NT2/D1 (cell line): Measurements from ENCODE around the gene AGRN.
"Not testable (repeated sequence)": the region's sequence is repeated elsewhere in the genome, so short reads cannot be mapped to it uniquely, and the experiment has no call there.

Source experiments
- DNase-seq: peaks from one replicate; pipeline ENCODE4 v3.0.0-alpha.2; 2011; ENCODE audit warnings: low read depth, low spot score
- H3K27me3 ChIP-seq: 2 replicates; pipeline ENCODE4 v1.6.0; 2011; ENCODE audit warnings: mild to moderate bottlenecking; ENCODE audit not compliant: insufficient read length, insufficient read depth
- H3K36me3 ChIP-seq: 2 replicates; pipeline ENCODE4 v1.6.1; 2011; ENCODE audit warnings: mild to moderate bottlenecking, low read length, mixed read lengths; ENCODE audit not compliant: insufficient read depth, insufficient read length
- H3K4me1 ChIP-seq: 2 replicates; pipeline ENCODE4 v1.5.1; 2011; ENCODE audit not compliant: insufficient read depth, insufficient read length
- H3K4me3 ChIP-seq: 2 replicates; pipeline ENCODE4 v1.5.1; 2011; ENCODE audit warnings: low read depth; ENCODE audit not compliant: insufficient read length
- H3K9ac ChIP-seq: 2 replicates; pipeline ENCODE4 v1.6.0; 2011; ENCODE audit warnings: low read depth; ENCODE audit not compliant: insufficient read length
- H3K9me3 ChIP-seq: 2 replicates; pipeline ENCODE4 v1.5.1; 2011; ENCODE audit warnings: mild to moderate bottlenecking, low read length; ENCODE audit not compliant: insufficient read depth
- SUZ12 ChIP-seq: IDR thresholded peaks from 2 replicates; pipeline ENCODE4 v1.6.1; 2011; ENCODE audit not compliant: insufficient read length, insufficient read depth; ENCODE audit errors: extremely low read depth
- YY1 ChIP-seq: IDR thresholded peaks from 2 replicates; pipeline ENCODE4 v1.6.1; 2011; ENCODE audit not compliant: insufficient read length, insufficient read depth
- ZNF274 ChIP-seq: IDR thresholded peaks from 2 replicates; pipeline ENCODE4 v1.6.1; 2011; ENCODE audit warnings: mild to moderate bottlenecking, low read depth, low read length

The AGRN gene

GRCh38 chr1:1005774-1006304 is 14.1 kb upstream of the AGRN start:
- H3K9me3 ChIP-seq, result no peaks in the 10 kb centered on the region
- H3K36me3 ChIP-seq, result peaks cover 11% of the 10 kb centered on the region
- no peaks in the 10 kb centered on the region for H3K27me3 ChIP-seq
- H3K4me1 ChIP-seq, result peaks cover 36% of the 10 kb centered on the region
- peak overlapping the region; percentile 32 for H3K9ac ChIP-seq
- TF ChIP-seq SUZ12 (no peak), YY1 (no peak), ZNF274 (no peak)
- H3K4me3 ChIP-seq, result no peak overlapping the region
- DNase-seq, result no peak

GRCh38 chr1:1006305-1007159 is 13.4 kb upstream of the AGRN start:
- no peak overlapping the region for H3K4me3 ChIP-seq
- TF ChIP-seq ZNF274 (no peak), SUZ12 (no peak), YY1 (no peak)
- no peaks in the 10 kb centered on the region for H3K27me3 ChIP-seq
- H3K9ac ChIP-seq, result peak overlapping the region; percentile 56
- H3K36me3 ChIP-seq, result peaks cover 13% of the 10 kb centered on the region
- peaks cover 36% of the 10 kb centered on the region for H3K4me1 ChIP-seq
- no peaks in the 10 kb centered on the region; the same call in 1 of the 2 replicates for H3K9me3 ChIP-seq
- DNase-seq, result no peak

GRCh38 chr1:1010131-1010530 is 9.8 kb upstream of the AGRN start:
- H3K36me3 ChIP-seq, H3K27me3 ChIP-seq, DNase-seq, H3K9ac ChIP-seq, H3K4me3 ChIP-seq, H3K9me3 ChIP-seq: not testable (repeated sequence)
- H3K4me1 ChIP-seq, result peaks cover 22% of the 10 kb centered on the region

GRCh38 chr1:1011396-1011949 is 8.4 kb upstream of the AGRN start:
- no peak overlapping the region for H3K9ac ChIP-seq
- TF ChIP-seq YY1, result no peak
- no peak for TF ChIP-seq SUZ12
- TF ChIP-seq ZNF274, result no peak
- H3K4me3 ChIP-seq, result no peak overlapping the region
- no peaks in the 10 kb centered on the region; the same call in 1 of the 2 replicates for H3K9me3 ChIP-seq
- peaks cover 10% of the 10 kb centered on the region for H3K4me1 ChIP-seq
- peaks cover 8% of the 10 kb centered on the region for H3K36me3 ChIP-seq
- no peak for DNase-seq
- no peaks in the 10 kb centered on the region for H3K27me3 ChIP-seq

GRCh38 chr1:1012736-1013104 is 7.2 kb upstream of the AGRN start:
- not testable (repeated sequence) for H3K27me3 ChIP-seq, H3K4me1 ChIP-seq, H3K9me3 ChIP-seq, H3K36me3 ChIP-seq, DNase-seq
- Histone ChIP-seq H3K9ac (peak overlapping the region; percentile 36), H3K4me3 (peak overlapping the region; percentile 55)

- H3K9ac ChIP-seq, result peak within 1 kb of the TSS; percentile 80
- DNase-seq, result peak; percentile 33
- no peaks in the 10 kb centered on the region for H3K27me3 ChIP-seq
- H3K4me1 ChIP-seq, result peaks cover 6% of the 10 kb centered on the region
- H3K4me3 ChIP-seq, result peak within 1 kb of the TSS; percentile 55
- no peaks in the 10 kb centered on the region; the same call in 1 of the 2 replicates for H3K9me3 ChIP-seq
- TF ChIP-seq ZNF274 (no peak), SUZ12 (no peak), YY1 (no peak)
- H3K36me3 ChIP-seq, result peaks cover 8% of the 10 kb centered on the region
Observed at GRCh38 chr1:1013105-1013921, 6.6 kb upstream of the AGRN start, which contains the start of gene ISG15. Gene ISG15 (plus strand): TSS chr1:1013497. CDS start chr1:1013574, 77 bp downstream.

- Histone ChIP-seq H3K27me3 (no peaks in the 10 kb centered on the region), H3K36me3 (peaks cover 6% of the 10 kb centered on the region), H3K9me3 (no peaks in the 10 kb centered on the region; the same call in 1 of the 2 replicates), H3K9ac (peak overlapping the region; percentile 80), H3K4me1 (peaks cover 6% of the 10 kb centered on the region), H3K4me3 (peak overlapping the region; percentile 55)
- DNase-seq, result no peak
- TF ChIP-seq YY1, result no peak
- TF ChIP-seq ZNF274, result no peak
- TF ChIP-seq SUZ12, result no peak
Observed at GRCh38 chr1:1013922-1014648, 5.8 kb upstream of the AGRN start.
